SH-SY5Y (cell line): Measurements from ENCODE around the gene ULBP2.

Experiments used
- GATA2 ChIP-seq: IDR thresholded peaks from 2 replicates; pipeline ENCODE4 v1.6.1; 2011; ENCODE audit warnings: mild to moderate bottlenecking, low read depth, low read length
- GATA3 ChIP-seq: IDR thresholded peaks from 2 replicates; pipeline ENCODE4 v1.6.1; 2011; ENCODE audit warnings: low read depth, mild to moderate bottlenecking, low read length, moderate library complexity

DNA sequence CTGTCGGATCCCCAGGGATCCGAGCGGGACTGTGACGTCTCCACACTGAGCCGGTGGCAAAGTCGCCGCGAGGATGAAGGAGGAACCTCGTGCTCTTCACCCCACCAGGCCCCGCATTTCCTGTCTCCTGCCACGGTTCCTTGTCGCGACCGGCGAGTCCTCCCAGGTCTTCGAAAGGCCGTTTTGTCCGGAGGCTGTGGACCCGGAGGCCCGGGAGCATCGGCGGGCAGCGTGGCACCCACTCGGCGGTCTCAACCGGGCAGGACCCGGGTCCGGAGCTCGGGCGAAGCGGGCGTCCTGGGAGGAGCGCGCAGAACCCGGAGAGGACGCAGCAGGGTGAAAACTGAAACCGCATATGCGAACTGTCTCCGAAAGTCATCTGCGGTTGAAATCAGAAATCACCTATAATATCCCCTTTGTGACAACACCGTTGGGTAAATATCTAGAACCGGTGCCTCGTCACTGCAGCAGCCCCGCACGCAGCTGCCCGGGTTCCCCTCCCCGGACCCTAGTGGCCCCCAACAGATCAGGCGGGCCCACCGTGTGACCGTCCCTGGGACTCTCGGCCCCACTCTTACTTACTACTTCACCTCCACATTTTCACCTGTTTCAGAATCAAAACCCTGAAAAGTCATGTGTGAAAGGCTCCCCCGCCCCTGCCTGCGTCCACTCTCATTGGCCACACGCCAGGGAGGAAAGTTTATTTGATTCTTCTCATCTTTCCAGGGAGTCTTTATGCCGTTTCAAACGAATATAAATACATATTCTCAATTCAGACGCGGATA, 3.1 kb upstream of the ULBP2 start:
- TF ChIP-seq GATA2 (no peak), GATA3 (no peak)
